Measurements from ENCODE around the gene TMEM30A.

Gene TMEM30A

GRCh38 chr6:75230484-75231325 is 53.9 kb downstream of the TMEM30A start:
- DNase-seq (ENCODE audit: extremely low spot score), result no peak
- ChIA-PET POLR2A (no interaction called here), CTCF (interaction anchor here (1.2 to 1.7 kb wide), 2 partner anchors 19 to 21 kb away, joined by 4 to 7 read pairs; no protein-coding TSS in a partner anchor)
- peak; percentile 41 for TF ChIP-seq CTCF (IDR thresholded peaks at IDR 0.05; ENCODE audit: control extremely low read depth, extremely low read depth, low read depth, missing control alignments)

GRCh38 chr6:75224303-75224926 is 60.2 kb downstream of the TMEM30A start:
- DNase-seq (ENCODE audit: extremely low spot score), result no peak
- ChIA-PET CTCF (interaction anchor here (1.6 to 4.4 kb wide), 2 partner anchors 11 to 14 kb away, joined by 4 to 44 read pairs; no protein-coding TSS in a partner anchor), POLR2A (no interaction called here)
- TF ChIP-seq CTCF (IDR thresholded peaks at IDR 0.05; ENCODE audit: control extremely low read depth, extremely low read depth, low read depth, missing control alignments), result no peak

DNA sequence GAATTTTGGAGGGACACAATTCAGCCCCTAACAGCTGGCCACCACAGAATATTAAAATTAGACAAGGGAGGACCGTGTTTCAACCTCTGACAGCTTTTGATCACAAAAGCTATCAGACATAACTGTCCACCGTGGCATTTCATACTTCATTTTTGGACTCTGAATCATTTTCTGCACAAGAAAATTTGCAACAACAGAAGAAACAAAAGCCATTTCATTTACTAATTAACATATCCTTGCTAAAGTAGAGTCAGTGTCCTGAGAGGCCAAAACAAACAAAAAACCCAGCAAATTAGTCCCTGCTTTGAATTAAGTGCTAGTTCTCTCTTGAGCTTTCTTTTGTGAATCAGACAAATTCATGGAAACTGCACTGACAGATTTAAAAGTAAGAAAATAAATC is 61.2 kb downstream of the TMEM30A start:
- ChIA-PET CTCF (interaction anchor here (1.0 to 1.5 kb wide), 2 partner anchors 12 to 15 kb away, joined by 3 to 5 read pairs; no protein-coding TSS in a partner anchor), POLR2A (no interaction called here)
- no peak for DNase-seq (ENCODE audit: extremely low spot score)
- TF ChIP-seq CTCF (IDR thresholded peaks at IDR 0.05; ENCODE audit: control extremely low read depth, extremely low read depth, low read depth, missing control alignments), result no peak

DNA sequence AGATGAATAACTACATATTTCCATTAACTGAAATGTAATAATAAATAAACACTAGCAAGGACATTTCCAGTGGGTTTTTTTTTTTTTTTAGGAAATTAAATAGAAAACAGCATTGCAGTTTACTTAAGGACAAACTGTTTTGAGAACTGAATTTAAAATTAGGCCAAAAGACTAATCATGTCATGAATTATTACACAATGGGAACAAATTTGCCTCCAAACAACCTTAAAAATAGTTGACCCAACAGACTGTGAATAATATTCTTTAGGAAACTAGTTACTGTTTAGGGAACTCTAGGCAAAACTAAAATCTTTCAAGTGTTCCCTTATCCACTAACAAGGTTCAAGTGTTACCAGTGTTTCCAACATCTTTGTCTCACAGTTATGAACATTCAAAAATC is 62.3 kb downstream of the TMEM30A start:
- TF ChIP-seq CTCF (IDR thresholded peaks at IDR 0.05; ENCODE audit: control extremely low read depth, extremely low read depth, low read depth, missing control alignments), result no peak
- no peak for DNase-seq (ENCODE audit: extremely low spot score)
- ChIA-PET CTCF (interaction anchor here (1.0 to 2.7 kb wide), 3 partner anchors 10 to 13 kb away, joined by 3 to 54 read pairs (median 5); no protein-coding TSS in a partner anchor), POLR2A (no interaction called here)

DNA sequence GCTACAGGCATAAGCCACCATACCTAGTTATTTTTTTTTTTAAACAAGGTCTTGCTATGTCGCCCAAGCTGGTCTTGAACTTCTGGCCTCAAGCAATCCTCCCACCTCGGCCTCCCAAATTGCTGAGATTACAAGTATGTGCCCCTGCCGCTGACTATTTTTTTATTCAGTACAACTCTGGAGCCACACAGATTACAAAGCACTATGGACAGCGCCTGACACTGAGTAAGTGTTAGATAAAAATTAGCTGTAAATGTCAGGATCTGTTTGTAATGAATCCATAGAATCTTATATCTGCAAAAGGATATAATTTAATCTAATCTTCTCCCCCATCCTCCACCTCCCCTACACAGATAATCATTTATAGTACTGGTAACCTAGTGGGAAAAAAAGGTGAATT is 63.5 kb downstream of the TMEM30A start:
- no peak for DNase-seq (ENCODE audit: extremely low spot score)
- CTCF ChIA-PET, result interaction anchor here (0.8 to 2.7 kb wide), 6 partner anchors 11 to 76 kb away, joined by 3 to 54 read pairs (median 4); partner anchors contain the start of gene COL12A1
- TF ChIP-seq CTCF (IDR thresholded peaks at IDR 0.05; ENCODE audit: control extremely low read depth, extremely low read depth, low read depth, missing control alignments), result no peak
- POLR2A ChIA-PET, result no interaction called here

DNA sequence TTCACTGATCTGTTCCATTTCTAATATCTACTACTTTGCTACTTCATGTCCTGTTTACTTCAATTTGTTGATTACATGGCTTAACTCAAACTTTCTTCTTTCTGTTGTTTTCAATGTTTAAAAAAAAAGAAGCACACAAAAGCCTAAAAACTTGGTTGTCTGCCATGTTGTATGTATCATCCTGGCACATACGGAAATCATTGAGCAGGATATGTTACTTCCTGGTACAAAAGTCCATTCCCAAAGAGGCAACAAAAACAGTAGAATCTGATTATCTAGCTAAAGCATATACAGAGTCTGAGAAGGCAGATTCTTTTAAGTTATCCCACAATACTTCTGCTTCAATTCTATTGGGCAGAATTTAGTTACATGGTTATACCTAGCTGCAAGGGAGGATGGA is 64.2 kb downstream of the TMEM30A start:
- TF ChIP-seq CTCF (IDR thresholded peaks at IDR 0.05; ENCODE audit: control extremely low read depth, extremely low read depth, low read depth, missing control alignments), result no peak
- no peak for DNase-seq (ENCODE audit: extremely low spot score)
- POLR2A ChIA-PET, result interaction anchor here (0.5 kb wide), 1 partner anchor 14 kb away, joined by 3 read pairs; no protein-coding TSS in a partner anchor
- CTCF ChIA-PET, result interaction anchor here (1.0 to 2.7 kb wide), 5 partner anchors 11 to 1487 kb away, joined by 3 to 54 read pairs (median 4); no protein-coding TSS in a partner anchor

All from GM10248 (cell line).